Stimulated activated naive B cell treated with anti-CD40 and anti-IgM and Interleukin-4, amounts not matched to agents 10 μg/mL and 1 μg/mL and 100 μg/mL, for 72 hours (primary cell): Measurements from ENCODE around the gene NCAM2.

Source experiments
- ATAC-seq, 2 donors: fragments of 150-1000 bp; cut with Tn5 transposase; replicated peaks; 2 replicates each; pipeline ENCODE4 v1.10.0; 2021; ENCODE audit warnings: moderate library complexity in 1 of 2
- DNase-seq: peaks from one replicate; pipeline ENCODE4 v3.0.0; 2021
- H3K27ac Mint-ChIP-seq: one replicate; pipeline ENCODE4 v1.8.0; 2022; ENCODE audit warnings: mild to moderate bottlenecking, mixed read lengths
- H3K27me3 Mint-ChIP-seq, 2 donors: one replicate each; pipeline ENCODE4 v1.8.0; 2022; ENCODE audit warnings: mixed read lengths in 2 of 2
- H3K36me3 Mint-ChIP-seq, 2 donors: one replicate each; pipeline ENCODE4 v1.8.0; 2022; ENCODE audit warnings: mixed read lengths in 2 of 2, mild to moderate bottlenecking in 1 of 2
- H3K4me1 Mint-ChIP-seq, 2 donors: one replicate each; pipeline ENCODE4 v1.8.0; 2022; ENCODE audit warnings: mixed read lengths in 2 of 2, mild to moderate bottlenecking in 1 of 2
- H3K4me3 Mint-ChIP-seq, 2 donors: one replicate each; pipeline ENCODE4 v1.8.0; 2022; ENCODE audit warnings: mild to moderate bottlenecking in 2 of 2, mixed read lengths in 2 of 2, moderate library complexity in 1 of 2
- H3K9me3 Mint-ChIP-seq, 2 donors: one replicate each; pipeline ENCODE4 v1.8.0; 2022; ENCODE audit warnings: mixed read lengths in 2 of 2, mild to moderate bottlenecking in 1 of 2

The NCAM2 gene

GRCh38 chr21:21002153-21002552, 3.9 kb downstream of the NCAM2 start:
- H3K36me3 Mint-ChIP-seq: no peaks in the 10 kb centered on the region
- no peak overlapping the region for H3K4me3 Mint-ChIP-seq
- no peak overlapping the region for H3K27ac Mint-ChIP-seq
- ATAC-seq (no peak), DNase-seq (no peak)
- peaks cover 7 to 19% of the 10 kb centered on the region in 2 donors for H3K27me3 Mint-ChIP-seq
- H3K4me1 Mint-ChIP-seq: peaks cover 4 to 14% of the 10 kb centered on the region in 2 donors
- H3K9me3 Mint-ChIP-seq: no peaks in the 10 kb centered on the region

DNA sequence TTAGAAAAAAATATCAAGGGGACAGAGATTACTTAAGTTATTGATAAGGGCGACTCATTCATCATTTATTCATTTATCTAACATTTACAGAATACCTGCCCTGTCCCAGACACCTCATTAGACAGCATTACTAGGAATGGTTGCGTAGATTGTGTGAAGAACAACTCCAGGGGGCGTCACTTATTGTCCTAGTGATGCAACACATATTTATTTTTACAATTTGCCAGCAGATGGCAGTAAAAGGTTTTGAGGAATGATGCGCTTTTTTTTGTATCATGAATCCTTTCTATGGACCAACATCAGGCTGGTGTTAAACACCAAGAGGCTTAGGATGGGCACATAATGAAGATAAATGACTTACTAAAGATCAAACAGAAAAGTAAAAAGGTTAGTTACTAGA, 5.5 kb downstream of the NCAM2 start:
- Mint-ChIP-seq H3K27ac (no peak overlapping the region), H3K4me1 (peaks cover 0 to 2% of the 10 kb centered on the region in 2 donors), H3K4me3 (no peak overlapping the region), H3K27me3 (peaks cover 4 to 9% of the 10 kb centered on the region in 2 donors), H3K9me3 (no peaks in the 10 kb centered on the region), H3K36me3 (no peaks in the 10 kb centered on the region)
- ATAC-seq (peak; percentile 44 to 65), DNase-seq (no peak)

DNA sequence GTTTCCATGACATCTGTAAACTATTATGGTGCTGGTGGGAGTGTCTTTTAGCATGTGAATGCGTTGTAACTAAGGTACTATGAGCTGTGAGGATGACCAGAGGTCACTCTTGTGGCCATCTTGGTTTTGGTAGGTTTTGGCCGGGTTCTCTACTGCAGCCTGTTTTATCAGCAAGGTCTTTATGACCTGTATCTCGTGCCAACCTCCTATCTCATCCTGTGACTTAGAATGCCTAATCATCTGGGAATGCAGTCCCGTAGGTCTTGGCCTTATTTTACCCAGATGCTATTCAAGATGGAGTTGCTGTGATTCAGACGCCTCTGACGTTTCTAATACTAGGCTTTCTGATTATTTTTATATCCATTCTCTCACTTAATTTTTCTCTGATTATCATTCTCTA, 9.4 kb downstream of the NCAM2 start:
- H3K4me3 Mint-ChIP-seq: no peak overlapping the region
- no peak for DNase-seq
- no peak overlapping the region for H3K27ac Mint-ChIP-seq
- no peaks in the 10 kb centered on the region for H3K9me3 Mint-ChIP-seq
- no peaks in the 10 kb centered on the region for H3K27me3 Mint-ChIP-seq
- ATAC-seq: no peak
- no peaks in the 10 kb centered on the region for H3K36me3 Mint-ChIP-seq
- no peaks in the 10 kb centered on the region for H3K4me1 Mint-ChIP-seq

DNA sequence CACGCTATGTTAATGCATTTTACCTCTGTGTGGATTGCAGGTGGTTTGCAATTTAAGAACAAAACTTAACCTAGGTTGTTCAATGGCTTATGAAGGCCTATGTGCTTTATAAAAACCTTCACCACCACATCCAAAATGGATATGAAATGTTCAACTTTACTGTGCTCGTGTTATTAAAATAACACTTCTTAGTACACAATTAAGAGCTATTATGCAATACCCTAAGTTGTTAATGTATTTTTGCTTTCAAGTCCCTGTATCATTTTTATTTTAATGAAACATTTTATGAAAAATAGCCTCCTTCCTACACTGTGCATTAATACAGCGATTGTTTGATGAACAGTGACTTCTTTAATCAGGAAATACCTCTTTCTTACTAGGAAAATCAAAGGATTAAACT, 12.0 kb downstream of the NCAM2 start:
- no peaks in the 10 kb centered on the region for H3K9me3 Mint-ChIP-seq
- no peaks in the 10 kb centered on the region for H3K36me3 Mint-ChIP-seq
- DNase-seq (no peak), ATAC-seq (no peak)
- H3K27ac Mint-ChIP-seq: no peak overlapping the region
- no peaks in the 10 kb centered on the region for H3K27me3 Mint-ChIP-seq
- no peak overlapping the region for H3K4me3 Mint-ChIP-seq
- no peaks in the 10 kb centered on the region for H3K4me1 Mint-ChIP-seq

- DNase-seq (no peak), ATAC-seq (no peak)
- Mint-ChIP-seq H3K9me3 (no peaks in the 10 kb centered on the region), H3K27ac (no peak overlapping the region), H3K27me3 (no peaks in the 10 kb centered on the region), H3K36me3 (no peaks in the 10 kb centered on the region), H3K4me1 (no peaks in the 10 kb centered on the region), H3K4me3 (no peak overlapping the region)
These were observed 12.5 kb downstream of the NCAM2 start for GRCh38 chr21:21010698-21011097.

DNA sequence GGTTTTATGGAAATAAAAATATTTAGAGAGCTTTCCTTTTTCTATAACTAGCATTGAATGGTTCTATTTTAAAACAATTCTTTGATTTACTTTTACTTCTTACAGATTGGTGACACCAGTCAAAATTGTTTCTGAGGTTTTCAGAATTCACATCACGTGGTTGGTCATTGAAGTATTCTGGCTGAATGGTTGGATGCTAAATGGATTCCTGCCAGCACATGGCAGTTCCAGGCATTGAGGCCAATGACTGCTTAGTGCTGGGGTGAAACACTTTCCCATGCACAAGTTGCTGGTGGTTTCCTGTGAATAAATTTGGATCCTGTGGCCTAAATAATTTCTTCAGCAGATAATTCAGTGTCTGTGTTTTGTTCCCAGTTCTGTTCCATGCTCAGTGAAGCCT, 20.6 kb downstream of the NCAM2 start:
- Mint-ChIP-seq H3K27ac (no peak overlapping the region), H3K27me3 (peaks cover 0 to 5% of the 10 kb centered on the region in 2 donors), H3K4me1 (no peaks in the 10 kb centered on the region), H3K36me3 (no peaks in the 10 kb centered on the region), H3K9me3 (no peaks in the 10 kb centered on the region), H3K4me3 (no peak overlapping the region)
- DNase-seq (no peak), ATAC-seq (no peak)

- H3K4me3 Mint-ChIP-seq: no peak overlapping the region
- H3K9me3 Mint-ChIP-seq: no peaks in the 10 kb centered on the region
- H3K27me3 Mint-ChIP-seq: peaks cover 0 to 5% of the 10 kb centered on the region in 2 donors
- no peak for DNase-seq
- no peaks in the 10 kb centered on the region for H3K36me3 Mint-ChIP-seq
- H3K4me1 Mint-ChIP-seq: no peaks in the 10 kb centered on the region
- no peak overlapping the region for H3K27ac Mint-ChIP-seq
- ATAC-seq: no peak
These were observed 21.5 kb downstream of the NCAM2 start for GRCh38 chr21:21019681-21020080.

DNA sequence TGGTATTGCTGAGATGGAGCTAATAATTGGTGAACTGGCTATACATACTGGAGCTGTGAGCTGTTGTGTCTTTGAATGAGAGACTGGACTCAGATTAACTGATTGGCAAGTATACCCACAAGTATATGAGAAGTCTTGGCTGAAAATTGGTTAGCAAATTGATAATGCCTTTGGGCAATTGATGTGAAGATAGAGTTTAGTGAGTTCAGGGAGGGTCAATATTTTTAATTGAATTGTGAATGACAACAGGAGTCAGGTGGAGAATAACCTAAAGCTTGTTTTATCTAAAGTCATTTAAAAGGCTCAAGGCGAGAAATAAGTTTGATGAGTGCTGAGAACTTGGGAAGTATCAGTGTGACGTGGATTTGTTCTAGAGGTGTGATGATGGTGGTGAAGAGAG, 27.5 kb downstream of the NCAM2 start:
- DNase-seq (no peak), ATAC-seq (no peak)
- no peaks in the 10 kb centered on the region for H3K36me3 Mint-ChIP-seq
- H3K27ac Mint-ChIP-seq: no peak overlapping the region
- H3K27me3 Mint-ChIP-seq: no peaks in the 10 kb centered on the region
- H3K4me3 Mint-ChIP-seq: no peak overlapping the region
- no peaks in the 10 kb centered on the region for H3K4me1 Mint-ChIP-seq
- no peaks in the 10 kb centered on the region for H3K9me3 Mint-ChIP-seq

- no peak overlapping the region for H3K4me3 Mint-ChIP-seq
- H3K27ac Mint-ChIP-seq: no peak overlapping the region
- no peaks in the 10 kb centered on the region for H3K27me3 Mint-ChIP-seq
- H3K36me3 Mint-ChIP-seq: no peaks in the 10 kb centered on the region
- H3K9me3 Mint-ChIP-seq: no peaks in the 10 kb centered on the region
- DNase-seq (no peak), ATAC-seq (no peak)
- no peaks in the 10 kb centered on the region for H3K4me1 Mint-ChIP-seq
These were observed 30.1 kb downstream of the NCAM2 start for GRCh38 chr21:21028275-21028820.

DNA sequence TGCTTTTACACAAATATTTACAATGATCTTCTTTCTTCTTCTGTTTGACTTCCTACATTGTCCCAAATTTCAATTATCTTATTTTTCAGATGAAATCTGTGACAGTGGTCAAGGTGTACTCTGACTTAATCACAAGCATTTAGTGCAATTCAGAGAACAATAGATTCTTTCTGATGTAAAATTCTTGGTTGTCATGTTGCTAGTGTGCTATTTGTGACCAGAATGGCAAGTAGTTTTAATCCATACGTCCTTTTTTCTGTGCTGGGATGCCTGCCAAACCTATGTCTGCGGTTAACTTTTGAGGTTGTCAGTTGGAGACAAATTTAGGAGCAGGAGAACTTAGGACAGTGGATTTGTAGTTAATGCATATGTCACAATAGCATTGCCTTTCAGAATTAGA, 31.0 kb downstream of the NCAM2 start:
- H3K4me1 Mint-ChIP-seq: no peaks in the 10 kb centered on the region
- H3K27ac Mint-ChIP-seq: no peak overlapping the region
- H3K9me3 Mint-ChIP-seq: no peaks in the 10 kb centered on the region
- no peaks in the 10 kb centered on the region for H3K36me3 Mint-ChIP-seq
- DNase-seq: no peak
- H3K4me3 Mint-ChIP-seq: no peak overlapping the region
- ATAC-seq: no peak
- no peaks in the 10 kb centered on the region for H3K27me3 Mint-ChIP-seq

GRCh38 chr21:21030311-21030710, 32.1 kb downstream of the NCAM2 start:
- Mint-ChIP-seq H3K4me1 (no peaks in the 10 kb centered on the region), H3K27ac (no peak overlapping the region), H3K27me3 (no peaks in the 10 kb centered on the region), H3K9me3 (no peaks in the 10 kb centered on the region), H3K4me3 (no peak overlapping the region), H3K36me3 (no peaks in the 10 kb centered on the region)
- no peak for ATAC-seq
- no peak for DNase-seq

DNA sequence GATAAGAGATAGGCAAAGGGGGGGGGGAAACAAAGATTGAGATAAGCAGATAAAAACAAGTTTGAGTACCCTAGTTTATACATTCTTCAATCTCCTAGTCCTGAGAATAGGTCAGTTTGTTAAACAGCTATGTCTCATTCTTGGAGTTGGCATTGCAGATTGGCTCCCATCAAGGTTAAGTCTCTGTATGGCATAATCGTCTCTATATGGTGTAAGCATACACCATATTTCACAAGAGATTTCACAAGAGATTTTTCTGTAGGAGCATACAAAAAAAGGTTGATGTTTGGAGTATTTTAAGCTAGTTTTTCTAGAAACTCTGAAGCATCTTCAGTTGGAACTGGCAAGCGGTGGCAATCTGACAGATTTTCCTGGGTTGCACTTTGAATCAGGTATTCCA, 35.8 kb downstream of the NCAM2 start:
- Mint-ChIP-seq H3K9me3 (no peaks in the 10 kb centered on the region), H3K4me3 (no peak overlapping the region), H3K27ac (no peak overlapping the region), H3K4me1 (no peaks in the 10 kb centered on the region), H3K27me3 (no peaks in the 10 kb centered on the region), H3K36me3 (no peaks in the 10 kb centered on the region)
- no peak for ATAC-seq
- DNase-seq: no peak

GRCh38 chr21:21039624-21040170, 41.5 kb downstream of the NCAM2 start:
- Mint-ChIP-seq H3K9me3 (no peaks in the 10 kb centered on the region), H3K27me3 (no peaks in the 10 kb centered on the region), H3K36me3 (no peaks in the 10 kb centered on the region), H3K4me1 (no peaks in the 10 kb centered on the region), H3K27ac (no peak overlapping the region), H3K4me3 (no peak overlapping the region)
- DNase-seq (no peak), ATAC-seq (no peak)

DNA sequence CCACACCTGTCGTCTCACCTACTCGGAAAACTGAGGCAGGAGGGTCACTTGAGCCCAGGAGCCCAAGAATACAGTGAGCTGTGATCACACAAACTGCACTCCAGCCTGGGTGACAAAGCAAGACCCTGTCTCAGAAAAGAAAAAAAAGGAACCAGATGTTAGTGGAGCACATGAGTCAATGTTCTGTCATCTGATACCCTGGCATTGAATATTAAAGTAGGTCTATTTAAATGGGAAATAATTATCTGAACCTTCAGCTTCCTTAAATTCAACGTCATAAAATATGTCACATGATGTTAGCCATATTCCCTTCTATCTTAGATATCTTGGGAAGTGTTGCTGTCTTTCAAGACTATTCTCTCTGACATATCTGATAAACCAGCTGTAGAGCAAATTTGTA, 47.3 kb downstream of the NCAM2 start:
- no peak for ATAC-seq
- no peaks in the 10 kb centered on the region for H3K27me3 Mint-ChIP-seq
- no peak for DNase-seq
- H3K36me3 Mint-ChIP-seq: no peaks in the 10 kb centered on the region
- H3K4me3 Mint-ChIP-seq: no peak overlapping the region
- H3K27ac Mint-ChIP-seq: no peak overlapping the region
- H3K9me3 Mint-ChIP-seq: peaks cover 0 to 2% of the 10 kb centered on the region in 2 donors
- H3K4me1 Mint-ChIP-seq: no peaks in the 10 kb centered on the region

GRCh38 chr21:21046063-21046462, 47.9 kb downstream of the NCAM2 start:
- Mint-ChIP-seq H3K9me3 (peaks cover 0 to 2% of the 10 kb centered on the region in 2 donors), H3K36me3 (no peaks in the 10 kb centered on the region), H3K4me3 (no peak overlapping the region), H3K4me1 (no peaks in the 10 kb centered on the region), H3K27me3 (no peaks in the 10 kb centered on the region), H3K27ac (no peak overlapping the region)
- ATAC-seq (no peak), DNase-seq (no peak)
